AG09309 (cell line): Measurements from ENCODE around the gene IRF3.
"Not testable (repeated sequence)": the region's sequence is repeated elsewhere in the genome, so short reads cannot be mapped to it uniquely, and the experiment has no call there.

Source experiments
- DNase-seq: peaks from one replicate; pipeline ENCODE4 v3.0.0-alpha.2; 2010; ENCODE audit warnings: low read depth
- H3K4me3 ChIP-seq: 2 replicates; pipeline ENCODE4 v1.5.1; 2011; ENCODE audit warnings: mild to moderate bottlenecking, low read depth, low read length, moderate library complexity; ENCODE audit not compliant: control insufficient read depth
- CTCF ChIP-seq: IDR thresholded peaks from 2 replicates; pipeline ENCODE4 v1.5.1; 2011; ENCODE audit warnings: mild to moderate bottlenecking, low read depth, low read length, inconsistent platforms; ENCODE audit not compliant: insufficient read depth, control insufficient read depth; ENCODE audit errors: missing control alignments

Gene IRF3

GRCh38 chr19:49635530-49636232 is 30.0 kb downstream of the IRF3 start:
- TF ChIP-seq CTCF, result no peak
- no peak overlapping the region for H3K4me3 ChIP-seq
- no peak for DNase-seq

GRCh38 chr19:49633273-49633672 is 32.4 kb downstream of the IRF3 start:
- H3K4me3 ChIP-seq, DNase-seq: not testable (repeated sequence)

GRCh38 chr19:49632576-49632975 is 33.1 kb downstream of the IRF3 start:
- H3K4me3 ChIP-seq, result no peak overlapping the region
- DNase-seq, result no peak
- no peak for TF ChIP-seq CTCF

- no peak overlapping the region for H3K4me3 ChIP-seq
- DNase-seq, result no peak
- no peak for TF ChIP-seq CTCF
Measured at GRCh38 chr19:49631610-49632192, 34.0 kb downstream of the IRF3 start.

GRCh38 chr19:49631014-49631588 is 34.6 kb downstream of the IRF3 start:
- H3K4me3 ChIP-seq, result no peak overlapping the region
- DNase-seq, result no peak

GRCh38 chr19:49629659-49630058 is 36.0 kb downstream of the IRF3 start:
- H3K4me3 ChIP-seq, result no peak overlapping the region
- no peak for DNase-seq
- TF ChIP-seq CTCF, result no peak

More at GRCh38 chr19:49631014-49631588, 34.6 kb downstream of the IRF3 start:
- no peak for TF ChIP-seq CTCF

GRCh38 chr19:49626226-49626625 is 39.4 kb downstream of the IRF3 start:
- TF ChIP-seq CTCF, result no peak
- no peak overlapping the region for H3K4me3 ChIP-seq
- DNase-seq, result no peak
